Stimulated activated CD4-positive, alpha-beta T cell treated with anti-CD3 and anti-CD28 coated beads, Interleukin-12 subunit alpha, Interleukin-12 subunit beta, amount 100 ng/mL, for 4 hours (primary cell): ENCODE data around the gene RALY.
"Not testable (repeated sequence)": the region's sequence is repeated elsewhere in the genome, so short reads cannot be mapped to it uniquely, and the experiment has no call there.

Experiments
- DNase-seq: peaks from one replicate; pipeline ENCODE4 v3.0.0-alpha.2; 2020

RALY gene

DNA sequence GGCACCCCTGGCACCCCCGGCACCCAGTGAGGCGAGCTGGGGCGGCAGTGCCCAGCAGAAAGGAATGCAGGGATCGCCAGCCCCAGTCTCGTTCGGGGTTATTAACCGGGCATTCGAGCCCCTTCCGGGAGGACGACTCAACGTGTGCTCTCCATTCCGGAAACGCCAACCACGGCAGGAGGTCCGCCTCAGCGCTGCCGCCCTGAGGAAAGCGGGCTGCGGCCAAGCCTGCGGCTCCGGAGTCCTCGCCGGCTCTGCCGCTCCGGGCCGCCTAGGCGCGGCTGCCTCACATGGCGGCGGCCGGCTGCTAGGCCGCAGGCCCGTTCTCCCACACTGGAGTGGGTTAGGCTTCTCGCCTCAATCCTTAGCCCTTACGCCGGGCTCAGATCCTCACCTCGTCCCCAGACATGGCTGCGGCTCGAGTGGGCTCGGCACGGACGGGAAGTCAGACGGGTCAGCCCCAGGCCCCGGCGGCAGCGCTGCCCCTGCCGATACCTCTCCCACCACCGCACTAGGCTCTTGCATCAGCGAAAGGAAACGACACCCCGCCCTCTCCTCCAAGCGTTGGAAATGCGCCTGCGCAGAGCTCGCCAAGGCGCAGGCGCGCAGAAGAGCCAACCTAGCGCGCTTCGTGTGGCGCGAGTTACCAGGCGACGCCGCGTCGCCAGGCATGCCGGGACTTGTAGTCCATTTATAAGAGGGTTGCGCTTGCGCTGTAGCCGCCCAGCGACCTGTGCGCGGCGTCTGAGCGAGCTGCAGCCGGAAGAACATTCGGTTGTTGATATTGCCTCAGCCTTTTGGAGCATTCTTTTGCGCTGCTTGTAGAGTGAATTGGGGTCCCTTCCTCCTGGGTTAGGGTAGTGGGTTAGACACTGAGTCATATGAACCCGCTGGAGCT is 118.2 kb downstream of the RALY start, which contains the start of gene EIF2S2:
Gene EIF2S2, minus strand, starts transcription at position 542 of the 898 bp plus-strand sequence. Its CDS starts 133 bp downstream, at position 409.
- peak; percentile 89 for DNase-seq

DNA sequence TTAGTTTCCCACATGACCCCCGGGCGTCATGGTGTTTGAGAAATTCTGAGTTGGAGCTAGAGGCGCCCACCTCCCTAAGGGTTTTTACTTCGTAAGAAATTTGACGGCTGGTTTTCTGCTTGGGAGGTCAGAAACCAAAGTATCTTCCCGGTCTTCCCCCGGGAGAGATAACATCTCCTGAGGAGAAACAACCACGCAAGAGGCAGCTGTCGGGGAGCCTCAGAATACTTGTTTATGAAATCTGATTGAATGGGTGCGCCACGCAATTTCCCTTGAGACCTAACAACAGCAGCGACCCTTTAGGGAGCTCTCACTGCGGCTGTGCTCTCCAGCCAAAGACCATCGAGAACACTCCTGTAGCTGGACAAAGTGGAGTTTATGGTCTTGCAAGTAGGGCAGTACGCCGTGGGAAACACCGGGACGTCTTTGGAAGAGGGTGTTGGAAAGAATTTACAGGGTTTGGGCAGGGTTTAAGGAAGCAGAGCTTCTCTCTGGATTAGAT is 118.9 kb downstream of the RALY start:
- no peak for DNase-seq

- DNase-seq, result no peak
Observed at GRCh38 chr20:34114809-34115208, 121.1 kb downstream of the RALY start.

GRCh38 chr20:34115232-34115631 is 121.5 kb downstream of the RALY start:
- DNase-seq, result no peak

- DNase-seq, result no peak
Observed at GRCh38 chr20:34120213-34120612, 126.5 kb downstream of the RALY start.

DNA sequence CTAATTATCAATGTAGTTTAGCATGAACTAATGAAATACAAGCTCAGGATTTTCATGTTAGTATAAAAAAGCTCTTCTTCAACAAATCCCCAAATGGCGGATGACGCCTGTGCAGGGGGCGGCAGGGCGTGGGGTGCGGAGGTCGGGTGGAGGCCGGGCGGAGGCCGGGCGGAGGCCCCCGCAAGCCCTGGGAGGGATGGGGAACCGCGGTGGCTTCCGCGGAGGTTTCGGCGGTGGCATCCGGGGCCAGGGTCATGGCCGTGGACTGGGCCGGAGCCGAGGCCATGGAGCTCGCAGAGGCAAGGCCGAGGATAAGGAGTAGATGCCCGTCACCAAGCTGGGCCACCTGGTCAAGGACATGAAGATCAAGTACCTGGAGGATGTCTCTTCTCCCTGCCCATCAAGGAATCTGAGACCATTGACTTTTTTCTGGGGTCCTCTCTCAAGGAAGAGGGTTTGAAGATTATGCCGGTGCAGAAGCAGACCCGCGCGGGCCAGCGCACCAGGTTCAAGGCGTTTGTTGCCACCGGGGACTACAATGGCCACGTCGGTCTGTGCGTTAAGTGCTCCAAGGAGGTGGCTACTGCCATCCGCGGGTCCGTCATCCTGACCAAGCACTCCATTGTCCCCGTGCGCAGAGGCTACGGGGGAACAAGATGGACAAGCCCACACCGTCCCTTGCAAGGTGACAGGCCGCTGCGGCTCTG is 128.7 kb downstream of the RALY start:
- DNase-seq, result no peak

GRCh38 chr20:34123309-34123708 is 129.6 kb downstream of the RALY start:
- DNase-seq, result no peak

GRCh38 chr20:34124469-34125249 is 130.9 kb downstream of the RALY start:
- no peak for DNase-seq

GRCh38 chr20:34127792-34128191 is 134.1 kb downstream of the RALY start:
- DNase-seq, result no peak

- peak; percentile 26 for DNase-seq
Observed at GRCh38 chr20:34129518-34130162, 135.9 kb downstream of the RALY start.

DNA sequence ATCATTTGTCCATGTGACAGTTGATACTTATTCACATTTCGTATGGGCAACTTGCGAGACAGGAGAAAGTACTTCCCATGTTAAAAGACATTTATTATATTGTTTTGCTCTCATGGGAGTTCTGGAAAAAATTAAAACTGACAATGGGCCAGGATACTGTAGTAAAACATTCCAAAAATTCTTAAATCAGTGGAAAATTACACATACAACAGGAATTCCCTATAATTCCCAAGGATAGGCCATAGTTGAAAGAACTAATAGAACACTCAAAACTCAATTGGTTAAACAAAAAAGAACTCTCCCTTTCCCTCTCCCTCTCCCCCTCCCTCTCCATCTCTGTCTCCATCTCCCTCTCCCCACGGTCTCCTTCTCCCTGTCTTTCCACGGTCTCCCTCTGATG is 137.8 kb downstream of the RALY start:
- no peak for DNase-seq

- DNase-seq, result not testable (repeated sequence)
Observed at GRCh38 chr20:34132491-34132890, 138.8 kb downstream of the RALY start.

DNA sequence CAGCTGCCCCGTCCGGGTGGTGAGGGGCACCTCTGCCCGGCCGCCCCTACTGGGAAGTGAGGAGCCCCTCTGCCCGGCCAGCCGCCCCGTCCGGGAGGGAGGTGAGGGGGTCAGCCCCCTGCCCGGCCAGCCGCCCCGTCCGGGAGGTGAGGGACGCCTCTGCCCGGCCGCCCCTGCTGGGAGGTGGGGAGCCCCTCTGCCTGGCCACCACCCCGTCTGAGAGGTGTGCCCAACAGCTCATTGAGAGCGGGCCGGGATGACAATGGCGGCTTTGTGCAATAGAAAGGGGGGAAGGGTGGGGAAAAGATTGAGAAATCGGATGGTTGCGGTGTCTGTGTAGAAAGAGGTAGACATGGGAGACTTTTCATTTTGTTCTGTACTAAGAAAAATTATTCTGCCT is 139.2 kb downstream of the RALY start:
- not testable (repeated sequence) for DNase-seq

- DNase-seq, result not testable (repeated sequence)
Observed at GRCh38 chr20:34133365-34133860, 139.7 kb downstream of the RALY start.
